Osteoblast (primary cell): ENCODE results near the gene SMIM8. TPM values are rescaled to one million over a fixed set of nuclear protein-coding genes. Genes with fewer than 3 reads are reported as not detected.

ENCODE experiments used
- DNase-seq: peaks from one replicate; pipeline ENCODE4 v3.0.0; 2011; ENCODE audit warnings: low spot score, mixed read lengths; ENCODE audit not compliant: insufficient read length; ENCODE audit errors: missing footprints
- H2AFZ ChIP-seq: 2 replicates; pipeline ENCODE4 v1.6.0; 2011; ENCODE audit warnings: mild to moderate bottlenecking, low read length
- H3K27ac ChIP-seq: 2 replicates; pipeline ENCODE4 v1.5.1; 2011; ENCODE audit warnings: mild to moderate bottlenecking, low read depth, low read length, moderate library complexity
- H3K27me3 ChIP-seq: 2 replicates; pipeline ENCODE4 v1.6.0; 2012; ENCODE audit warnings: mild to moderate bottlenecking, control low read depth, inconsistent platforms, low read length, moderate library complexity; ENCODE audit not compliant: insufficient read depth
- H3K36me3 ChIP-seq: 2 replicates; pipeline ENCODE4 v1.5.1; 2011; ENCODE audit warnings: mild to moderate bottlenecking, low read length, control low read depth, moderate library complexity; ENCODE audit not compliant: insufficient read depth
- H3K4me1 ChIP-seq: 2 replicates; pipeline ENCODE4 v1.5.1; 2011; ENCODE audit warnings: mild to moderate bottlenecking, low read length, control low read depth, moderate library complexity; ENCODE audit not compliant: insufficient read depth
- H3K4me2 ChIP-seq: 2 replicates; pipeline ENCODE4 v1.6.0; 2011; ENCODE audit warnings: mild to moderate bottlenecking, low read length; ENCODE audit not compliant: insufficient read depth
- H3K4me3 ChIP-seq: fragments of 200-600 bp; sonication (generic); 3 replicates; pipeline ENCODE4 v1.5.1; 2012; ENCODE audit warnings: mild to moderate bottlenecking, low read length, inconsistent platforms; ENCODE audit not compliant: insufficient read depth
- H3K79me2 ChIP-seq: 2 replicates; pipeline ENCODE4 v1.6.0; 2012; ENCODE audit warnings: mild to moderate bottlenecking, low read length, control low read depth, inconsistent platforms; ENCODE audit not compliant: insufficient read depth
- H3K9me3 ChIP-seq: 2 replicates; pipeline ENCODE4 v1.5.1; 2011; ENCODE audit warnings: low read depth, low read length, control low read depth
- H4K20me1 ChIP-seq: 2 replicates; pipeline ENCODE4 v1.6.0; 2012; ENCODE audit warnings: mild to moderate bottlenecking, low read length, control low read depth; ENCODE audit not compliant: insufficient read depth
- total RNA-seq: library from RNA; depleted of rRNA; stranded (reverse); fragments of >200 nt; gene quantifications from 2 replicates; pipeline ENCODE4 v1.2.3, GENCODE V29; 2012
- TF ChIP-seq, protein P1 (sequence below): IDR thresholded peaks from 2 replicates; pipeline ENCODE4 v1.5.1; 2011; ENCODE audit warnings: mild to moderate bottlenecking, low read depth, low read length, moderate library complexity; ENCODE audit errors: extremely low read depth

The SMIM8 gene
- total RNA-seq, 1 donor, result 6.2 TPM

GRCh38 chr6:87366072-87366827, 43.9 kb downstream of the SMIM8 start:
- H3K4me1 ChIP-seq, result no peaks in the 10 kb centered on the region
- TF ChIP-seq, protein P1, sequence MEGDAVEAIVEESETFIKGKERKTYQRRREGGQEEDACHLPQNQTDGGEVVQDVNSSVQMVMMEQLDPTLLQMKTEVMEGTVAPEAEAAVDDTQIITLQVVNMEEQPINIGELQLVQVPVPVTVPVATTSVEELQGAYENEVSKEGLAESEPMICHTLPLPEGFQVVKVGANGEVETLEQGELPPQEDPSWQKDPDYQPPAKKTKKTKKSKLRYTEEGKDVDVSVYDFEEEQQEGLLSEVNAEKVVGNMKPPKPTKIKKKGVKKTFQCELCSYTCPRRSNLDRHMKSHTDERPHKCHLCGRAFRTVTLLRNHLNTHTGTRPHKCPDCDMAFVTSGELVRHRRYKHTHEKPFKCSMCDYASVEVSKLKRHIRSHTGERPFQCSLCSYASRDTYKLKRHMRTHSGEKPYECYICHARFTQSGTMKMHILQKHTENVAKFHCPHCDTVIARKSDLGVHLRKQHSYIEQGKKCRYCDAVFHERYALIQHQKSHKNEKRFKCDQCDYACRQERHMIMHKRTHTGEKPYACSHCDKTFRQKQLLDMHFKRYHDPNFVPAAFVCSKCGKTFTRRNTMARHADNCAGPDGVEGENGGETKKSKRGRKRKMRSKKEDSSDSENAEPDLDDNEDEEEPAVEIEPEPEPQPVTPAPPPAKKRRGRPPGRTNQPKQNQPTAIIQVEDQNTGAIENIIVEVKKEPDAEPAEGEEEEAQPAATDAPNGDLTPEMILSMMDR, result no peak
- no peaks in the 10 kb centered on the region for H4K20me1 ChIP-seq
- H2AFZ ChIP-seq, result no peak overlapping the region
- no peaks in the 10 kb centered on the region for H3K36me3 ChIP-seq
- DNase-seq, result no peak
- H3K4me3 ChIP-seq, result no peak overlapping the region
- no peaks in the 10 kb centered on the region for H3K9me3 ChIP-seq
- H3K4me2 ChIP-seq, result no peak overlapping the region
- no peak overlapping the region for H3K27ac ChIP-seq
- H3K79me2 ChIP-seq, result no peaks in the 10 kb centered on the region
- no peaks in the 10 kb centered on the region for H3K27me3 ChIP-seq

DNA sequence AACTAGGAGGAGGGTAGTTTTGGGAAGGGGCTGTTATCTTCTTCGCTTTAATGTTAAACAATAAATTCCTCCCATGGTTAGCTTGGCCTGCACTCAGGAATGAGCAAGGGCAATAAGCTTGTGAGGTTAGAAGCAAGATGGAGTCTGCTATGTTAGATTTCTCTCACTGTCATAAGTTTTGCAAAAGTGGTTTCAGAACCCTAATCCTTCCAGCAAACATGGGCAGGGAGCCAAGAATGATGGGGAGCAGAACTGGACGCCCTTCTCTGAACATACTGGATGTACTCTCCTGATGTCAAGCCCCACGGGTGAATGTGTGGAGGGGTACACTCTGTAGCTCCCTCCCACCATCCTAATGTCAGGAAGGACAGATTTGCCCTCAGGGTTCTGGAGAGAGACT, 44.5 kb downstream of the SMIM8 start:
- Histone ChIP-seq H3K79me2 (no peaks in the 10 kb centered on the region), H4K20me1 (no peaks in the 10 kb centered on the region)
- TF ChIP-seq, protein P1, result no peak

GRCh38 chr6:87373377-87373776, 51.0 kb downstream of the SMIM8 start:
- Histone ChIP-seq H4K20me1 (no peaks in the 10 kb centered on the region), H3K79me2 (no peaks in the 10 kb centered on the region), H3K4me3 (no peak overlapping the region), H3K9me3 (no peaks in the 10 kb centered on the region), H2AFZ (no peak overlapping the region), H3K4me2 (no peak overlapping the region), H3K27ac (no peak overlapping the region), H3K36me3 (no peaks in the 10 kb centered on the region), H3K4me1 (no peaks in the 10 kb centered on the region), H3K27me3 (no peaks in the 10 kb centered on the region)
- no peak for DNase-seq
- TF ChIP-seq, protein P1, result no peak

More for the DNA sequence above, 44.5 kb downstream of the SMIM8 start:
- Histone ChIP-seq H3K27ac (no peak overlapping the region), H2AFZ (no peak overlapping the region), H3K4me3 (no peak overlapping the region), H3K36me3 (no peaks in the 10 kb centered on the region), H3K4me2 (no peak overlapping the region), H3K4me1 (no peaks in the 10 kb centered on the region), H3K27me3 (no peaks in the 10 kb centered on the region), H3K9me3 (no peaks in the 10 kb centered on the region)
- DNase-seq, result no peak

DNA sequence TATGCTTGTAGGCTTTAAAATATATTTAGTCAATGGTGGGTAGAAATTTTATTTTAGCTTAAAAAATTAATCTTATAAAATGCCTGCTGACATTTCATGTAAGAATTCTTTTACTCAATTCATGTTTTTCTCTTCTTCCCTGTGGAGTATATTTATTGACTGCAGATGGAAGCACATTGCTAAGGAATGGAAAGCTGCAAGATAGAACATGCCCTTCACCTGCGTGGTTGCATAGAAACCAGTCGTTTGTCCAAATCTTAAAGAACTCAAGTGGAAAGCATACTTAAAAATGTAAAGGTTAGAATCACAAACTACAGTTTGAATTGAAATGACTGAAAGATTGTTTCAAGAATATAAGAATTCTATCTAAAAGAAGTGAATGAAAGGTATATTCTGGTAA, 52.9 kb downstream of the SMIM8 start:
- Histone ChIP-seq H3K4me1 (no peaks in the 10 kb centered on the region), H3K27ac (no peak overlapping the region), H3K36me3 (no peaks in the 10 kb centered on the region), H4K20me1 (no peaks in the 10 kb centered on the region), H3K27me3 (no peaks in the 10 kb centered on the region), H3K4me2 (no peak overlapping the region), H3K79me2 (no peaks in the 10 kb centered on the region), H3K9me3 (no peaks in the 10 kb centered on the region), H2AFZ (no peak overlapping the region), H3K4me3 (no peak overlapping the region)
- DNase-seq, result no peak
- TF ChIP-seq, protein P1, result no peak
